Measurements from ENCODE around the gene TAF1C. TPM values are rescaled to one million over a fixed set of nuclear protein-coding genes. Genes with fewer than 3 reads are reported as not detected.

Gene TAF1C
- total and polyA plus RNA-seq, 11 donors: 16.3 to 34.4 (median 22.3) TPM

GRCh38 chr16:84155771-84156170 lies 31.1 kb downstream of the TAF1C start:
- peaks cover 0 to 16% (median 4%) of the 10 kb centered on the region in 9 donors for H3K27me3 ChIP-seq
- 87 to 90% (median 89%) methylated on average over 6 of the region's 6 CpGs for WGBS, 4 donors
- H3K4me3 ChIP-seq: no peak overlapping the region
- no peak for ATAC-seq
- H3K36me3 ChIP-seq: no peaks in the 10 kb centered on the region
- H3K27ac ChIP-seq: no peak overlapping the region
- intact Hi-C loops (cut with DNase I): no loop called here
- TF ChIP-seq CTCF (IDR thresholded peaks at IDR 0.05) (no peak), POLR2A (IDR thresholded peaks at IDR 0.05) (no peak)
- DNase-seq: no peak
- H3K9me3 ChIP-seq: no peaks in the 10 kb centered on the region
- H3K4me1 ChIP-seq: no peaks in the 10 kb centered on the region

- peaks cover 0 to 17% (median 4%) of the 10 kb centered on the region in 9 donors for H3K27me3 ChIP-seq
- H3K36me3 ChIP-seq: no peaks in the 10 kb centered on the region
- TF ChIP-seq POLR2A (IDR thresholded peaks at IDR 0.05): no peak
- TF ChIP-seq CTCF (IDR thresholded peaks at IDR 0.05): no peak
- intact Hi-C loops (cut with DNase I): no loop called here
- H3K4me1 ChIP-seq: no peaks in the 10 kb centered on the region
- DNase-seq (no peak), ATAC-seq (no peak)
- no peak overlapping the region for H3K27ac ChIP-seq
- H3K9me3 ChIP-seq: no peaks in the 10 kb centered on the region
- 94 to 97% (median 96%) methylated on average over 4 of the region's 4 CpGs for WGBS, 4 donors
- no peak overlapping the region for H3K4me3 ChIP-seq
Measured at GRCh38 chr16:84155226-84155625, 31.6 kb downstream of the TAF1C start.

GRCh38 chr16:84153660-84154214 lies 33.1 kb downstream of the TAF1C start:
- 68 to 76% (median 72%) methylated on average over 8 of the region's 8 CpGs for WGBS, 4 donors
- no peaks in the 10 kb centered on the region for H3K9me3 ChIP-seq
- peaks cover 0 to 16% (median 0%) of the 10 kb centered on the region in 9 donors for H3K27me3 ChIP-seq
- no peak overlapping the region for H3K4me3 ChIP-seq
- no peak for TF ChIP-seq POLR2A (IDR thresholded peaks at IDR 0.05)
- TF ChIP-seq CTCF (IDR thresholded peaks at IDR 0.05): no peak
- intact Hi-C loops (cut with DNase I): no loop called here
- no peak for DNase-seq
- H3K27ac ChIP-seq: no peak overlapping the region
- ATAC-seq: no peak
- H3K36me3 ChIP-seq: no peaks in the 10 kb centered on the region
- H3K4me1 ChIP-seq: no peaks in the 10 kb centered on the region

GRCh38 chr16:84150926-84151325 lies 35.9 kb downstream of the TAF1C start:
- no peak for TF ChIP-seq POLR2A (IDR thresholded peaks at IDR 0.05)
- no peak for TF ChIP-seq CTCF (IDR thresholded peaks at IDR 0.05)
- ATAC-seq (no peak), DNase-seq (no peak)
- 73 to 97% (median 85%) methylated on average over 2 to 3 of the region's 3 CpGs for WGBS, 4 donors
- intact Hi-C loops (cut with DNase I): no loop called here
- Histone ChIP-seq H3K9me3 (no peaks in the 10 kb centered on the region), H3K36me3 (no peaks in the 10 kb centered on the region), H3K4me3 (no peak overlapping the region), H3K4me1 (peaks cover 0 to under 1% (median 0%) of the 10 kb centered on the region in 12 donors), H3K27ac (no peak overlapping the region), H3K27me3 (peaks cover 0 to 5% (median 0%) of the 10 kb centered on the region in 9 donors)

All from heart left ventricle (tissue), 16 donors.